GM20431 (cell line): ENCODE data around the gene MC2R.

ENCODE experiments used
- in situ Hi-C: fragments of 300-500 bp; cut with MseI, MboI; formaldehyde crosslinking; loops from one replicate; pipeline ENCODE4 v1.15.0; 2020; ENCODE audit warnings: low sequenced_read_pairs; ENCODE audit not compliant: unreplicated experiment

MC2R gene

GRCh38 chr18:13915391-13915790, at the start of gene MC2R:
TSS of gene MC2R (minus strand) at chr18:13915536. CDS start at chr18:13885518, 30,018 bp downstream.
- in situ Hi-C loops: no loop called here

DNA sequence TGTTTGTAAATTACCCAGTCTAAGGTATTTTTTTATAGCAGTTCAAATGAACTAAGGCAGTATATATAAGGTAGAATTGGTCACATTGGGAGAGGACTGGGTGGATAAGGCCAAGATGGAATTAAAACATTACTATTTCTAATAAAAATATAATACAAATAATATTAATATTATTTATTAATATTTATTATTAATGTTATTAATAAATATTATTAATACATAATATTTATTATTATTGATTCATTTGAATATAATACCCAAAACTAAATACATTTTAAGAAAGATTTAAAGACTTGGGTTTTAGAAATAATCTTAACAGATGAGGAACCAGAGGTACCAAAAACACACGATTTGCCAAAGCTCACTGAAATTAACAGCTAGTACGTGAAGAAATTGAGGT, 30.5 kb upstream of the MC2R start:
- in situ Hi-C loops: no loop called here

DNA sequence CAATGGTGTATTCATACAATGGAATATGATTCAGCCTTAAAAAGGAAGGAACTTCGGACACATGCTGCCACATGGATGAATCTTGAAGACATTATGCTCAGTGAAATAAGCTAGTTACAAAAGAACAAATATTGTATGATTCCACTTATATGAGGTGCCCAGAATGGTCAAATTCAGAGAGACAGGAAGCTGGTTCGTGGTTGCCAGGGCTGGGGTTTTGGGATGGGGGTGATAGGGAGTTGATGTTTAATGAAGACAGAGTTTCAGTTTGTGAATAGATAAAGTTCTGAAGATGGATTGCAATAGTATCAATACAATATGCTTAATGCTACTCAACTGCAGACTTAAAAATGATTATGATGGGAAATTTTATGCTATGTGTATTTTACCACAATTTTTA, 28.0 kb upstream of the MC2R start:
- in situ Hi-C loops: no loop called here

DNA sequence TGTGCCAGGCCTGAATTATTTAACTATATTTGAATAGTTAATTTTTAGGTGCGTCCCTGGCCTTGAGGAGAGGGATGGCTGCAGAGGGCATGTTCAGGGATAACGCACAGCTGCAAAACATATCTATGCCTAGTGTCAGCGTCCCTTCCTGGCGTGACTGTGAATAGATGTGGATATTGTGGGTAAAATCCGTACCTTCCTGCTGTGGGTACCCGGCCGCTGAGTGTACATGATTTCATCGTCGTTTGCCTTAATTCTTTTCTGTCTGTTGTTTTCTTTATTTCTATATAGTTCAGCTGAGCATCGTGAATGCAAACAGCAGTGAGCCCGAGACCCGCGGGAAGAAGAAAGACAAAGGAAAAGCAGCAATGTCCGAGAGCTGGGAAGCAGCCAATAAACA, 25.0 kb upstream of the MC2R start:
- in situ Hi-C loops: no loop called here

DNA sequence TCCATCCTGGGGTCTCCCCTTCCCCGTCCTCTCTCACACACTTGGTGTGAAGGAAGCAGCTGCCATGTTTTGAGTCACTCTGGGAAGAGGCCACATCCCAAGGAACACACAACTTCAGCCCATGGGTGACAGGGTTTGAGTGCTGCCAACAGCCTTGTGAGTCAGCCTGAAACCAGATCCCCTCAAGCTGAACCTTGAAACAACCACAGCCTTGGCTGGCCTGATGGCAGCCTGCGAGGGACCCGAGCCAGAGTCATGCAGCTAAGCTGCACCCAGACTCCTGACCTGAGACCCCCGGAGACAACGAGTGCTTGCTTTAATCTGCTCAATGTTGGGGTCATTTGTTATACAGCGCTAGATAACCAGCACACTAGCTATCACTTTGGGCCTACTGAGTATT, 19.3 kb upstream of the MC2R start:
- in situ Hi-C loops: no loop called here

GRCh38 chr18:13934058-13934457, 18.7 kb upstream of the MC2R start:
- in situ Hi-C loops: no loop called here

DNA sequence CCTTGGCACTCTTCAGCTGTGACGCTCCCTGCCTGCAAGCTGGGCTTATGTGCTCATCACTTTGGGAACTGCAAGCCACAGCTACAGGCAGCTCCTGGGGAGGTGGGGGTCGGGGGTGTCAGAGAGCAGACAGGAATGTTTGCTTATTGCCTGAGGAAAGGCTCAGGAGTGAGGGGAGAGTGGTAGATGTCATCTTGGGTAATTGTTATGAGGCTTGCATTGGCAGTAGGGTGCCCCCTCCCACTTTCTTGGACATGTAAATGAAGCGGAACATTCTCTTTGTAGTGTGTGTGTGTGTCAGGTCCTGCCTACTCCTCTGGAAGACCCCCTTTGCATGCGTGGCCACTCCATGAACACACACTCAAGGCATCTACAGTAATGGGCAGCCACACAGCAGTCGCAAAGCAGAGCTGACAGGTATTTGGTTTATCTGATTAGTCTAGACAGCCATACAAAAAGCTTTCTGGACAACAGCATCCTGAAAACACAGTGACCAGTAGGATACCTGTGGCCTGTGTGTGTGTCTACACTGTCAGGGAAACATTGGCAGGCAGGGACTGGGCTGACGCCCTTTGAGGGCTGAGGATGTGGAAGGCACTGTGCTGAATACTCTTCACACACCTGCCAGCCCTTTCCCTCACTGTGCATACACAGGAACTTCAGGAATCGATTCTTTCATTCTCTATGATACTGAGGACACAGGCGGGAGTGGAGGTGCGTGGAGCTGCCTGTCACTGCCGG, 17.1 kb upstream of the MC2R start:
- in situ Hi-C loops: no loop called here

- in situ Hi-C loops: no loop called here
These were observed 15.6 kb upstream of the MC2R start for GRCh38 chr18:13930964-13931363.

- in situ Hi-C loops: no loop called here
These were observed 7.9 kb upstream of the MC2R start for GRCh38 chr18:13923221-13923620.

GRCh38 chr18:13918898-13919297, 3.6 kb upstream of the MC2R start:
- in situ Hi-C loops: no loop called here

GRCh38 chr18:13917401-13917800, 2.1 kb upstream of the MC2R start:
- in situ Hi-C loops: no loop called here

GRCh38 chr18:13916559-13916958, 1.2 kb upstream of the MC2R start:
- in situ Hi-C loops: no loop called here

GRCh38 chr18:13915995-13916431, 677 bp upstream of the MC2R start:
- in situ Hi-C loops: no loop called here

DNA sequence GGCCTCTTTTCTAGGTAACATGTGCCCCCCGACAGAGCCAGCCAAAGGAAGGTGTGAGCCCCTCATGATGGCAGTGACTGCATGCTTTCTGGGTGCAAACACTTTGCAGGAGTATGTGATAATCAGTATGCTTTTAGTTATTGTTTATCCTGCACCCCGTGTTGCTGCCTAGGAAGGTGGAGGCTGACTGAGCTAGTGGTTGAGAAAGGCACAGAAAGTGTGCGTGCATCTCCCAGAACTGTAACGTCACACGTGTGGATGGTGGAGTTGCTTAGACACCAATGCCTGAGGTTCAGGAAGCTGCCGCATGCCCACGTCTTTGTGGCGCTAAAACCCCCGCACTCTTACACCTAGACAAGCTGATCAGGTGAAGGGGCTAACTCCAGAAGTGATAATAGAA, 580 bp downstream of the MC2R start:
- in situ Hi-C loops: no loop called here

GRCh38 chr18:13914170-13914569, 1.2 kb downstream of the MC2R start:
- in situ Hi-C loops: no loop called here

DNA sequence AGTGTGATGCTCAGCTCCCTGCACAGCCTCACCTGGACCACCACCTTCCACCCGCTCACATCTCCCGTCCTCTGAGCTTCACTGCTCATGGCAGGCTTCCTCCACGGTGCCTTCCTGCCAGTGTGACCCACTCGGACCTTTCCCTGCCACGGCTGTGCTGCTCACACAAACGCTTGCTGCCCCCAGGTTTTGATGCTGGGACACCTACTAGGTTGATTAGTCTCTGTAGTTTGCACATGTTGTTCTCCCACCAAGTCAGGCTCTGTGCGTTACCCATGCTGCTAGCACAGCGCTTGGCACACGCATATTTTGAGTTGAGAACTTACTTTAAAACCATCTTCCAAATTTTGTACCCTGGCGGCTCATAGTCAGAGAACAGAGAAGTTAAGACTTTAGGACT, 2.1 kb downstream of the MC2R start:
- in situ Hi-C loops: no loop called here

DNA sequence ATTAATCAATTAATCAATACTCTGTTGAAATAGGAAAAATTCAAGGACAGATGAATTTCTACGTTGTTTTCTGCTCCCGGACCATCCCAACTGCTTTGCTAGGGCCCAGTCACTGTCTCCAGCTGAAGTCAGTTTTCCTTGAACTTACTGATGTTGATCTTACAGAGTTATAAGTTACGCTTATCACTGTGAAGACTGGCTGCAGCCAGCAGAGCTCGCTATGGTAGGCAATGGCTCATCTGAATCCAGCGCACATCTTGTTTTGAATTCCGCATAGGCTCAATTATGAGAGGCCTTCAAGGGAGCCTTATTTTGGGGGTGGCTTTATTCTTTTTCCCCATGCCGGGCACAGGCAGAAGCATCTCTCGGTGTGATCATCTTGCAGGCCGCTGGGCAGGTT, 2.7 kb downstream of the MC2R start:
- in situ Hi-C loops: no loop called here

GRCh38 chr18:13910986-13911385, 4.3 kb downstream of the MC2R start:
- in situ Hi-C loops: no loop called here

GRCh38 chr18:13910501-13910900, 4.8 kb downstream of the MC2R start:
- in situ Hi-C loops: no loop called here

DNA sequence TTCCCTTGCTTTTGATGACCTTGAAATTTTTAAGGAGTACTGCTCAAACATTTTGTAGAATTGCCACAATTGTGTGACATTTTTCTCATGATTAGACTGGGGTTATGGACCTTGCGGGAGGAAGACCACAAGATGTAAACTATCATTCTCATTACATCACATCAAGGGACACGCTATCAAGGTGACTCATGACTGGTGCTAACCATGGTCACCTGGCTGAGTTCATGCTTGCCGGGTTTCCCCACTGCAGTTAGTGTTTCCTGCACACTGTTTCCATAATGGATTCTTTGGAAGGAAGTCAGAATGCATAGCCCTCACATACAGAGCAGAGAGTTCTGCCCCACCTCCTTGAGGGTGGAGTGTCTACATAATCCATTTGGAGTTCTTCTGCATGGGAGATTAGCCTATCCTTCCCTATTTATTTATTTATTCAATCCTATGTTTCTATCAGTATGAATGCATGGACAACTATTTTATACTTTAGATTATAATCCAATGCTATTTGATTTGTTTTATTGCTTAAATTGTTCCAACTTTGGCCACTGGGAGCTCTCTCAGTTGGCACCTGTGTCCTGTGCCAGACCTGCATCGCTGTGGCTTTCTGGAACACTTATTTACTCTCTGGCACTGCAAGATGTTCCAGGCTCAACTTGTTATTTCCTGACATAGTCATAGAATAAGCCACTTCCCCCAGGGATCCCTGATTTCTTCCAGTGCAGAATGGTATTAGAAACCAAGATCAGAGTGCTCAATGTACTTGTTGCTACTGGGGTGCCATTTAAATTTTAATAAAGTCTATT, 6.0 kb downstream of the MC2R start:
- in situ Hi-C loops: no loop called here

- in situ Hi-C loops: no loop called here
These were observed 14.7 kb downstream of the MC2R start for GRCh38 chr18:13900633-13901032.
